Vagina (tissue), 2 donors: Measurements from ENCODE around the gene FYCO1.

Experiments
- POLR2AphosphoS5 ChIP-seq, 2 donors: sonication (generic); formaldehyde crosslinking; IDR thresholded peaks; one replicate each; pipeline ENCODE4 v1.9.0; 2017; ENCODE audit warnings: antibody characterized with exemption in 2 of 2, mild to moderate bottlenecking in 2 of 2, low read depth in 1 of 2; ENCODE audit not compliant: insufficient read depth in 1 of 2
- TF ChIP-seq, protein P1 (sequence below), 3 experiments: fragments of 450-650 bp in 2 of 3; fragments of 200-600 bp in 1 of 3; sonication (generic) in 1 of 3; IDR thresholded peaks; one replicate each; pipeline ENCODE4 v1.5.1; 2017 to 2019; ENCODE audit warnings: antibody characterized with exemption in 3 of 3, mild to moderate bottlenecking in 2 of 3, moderate library complexity in 2 of 3

DNA sequence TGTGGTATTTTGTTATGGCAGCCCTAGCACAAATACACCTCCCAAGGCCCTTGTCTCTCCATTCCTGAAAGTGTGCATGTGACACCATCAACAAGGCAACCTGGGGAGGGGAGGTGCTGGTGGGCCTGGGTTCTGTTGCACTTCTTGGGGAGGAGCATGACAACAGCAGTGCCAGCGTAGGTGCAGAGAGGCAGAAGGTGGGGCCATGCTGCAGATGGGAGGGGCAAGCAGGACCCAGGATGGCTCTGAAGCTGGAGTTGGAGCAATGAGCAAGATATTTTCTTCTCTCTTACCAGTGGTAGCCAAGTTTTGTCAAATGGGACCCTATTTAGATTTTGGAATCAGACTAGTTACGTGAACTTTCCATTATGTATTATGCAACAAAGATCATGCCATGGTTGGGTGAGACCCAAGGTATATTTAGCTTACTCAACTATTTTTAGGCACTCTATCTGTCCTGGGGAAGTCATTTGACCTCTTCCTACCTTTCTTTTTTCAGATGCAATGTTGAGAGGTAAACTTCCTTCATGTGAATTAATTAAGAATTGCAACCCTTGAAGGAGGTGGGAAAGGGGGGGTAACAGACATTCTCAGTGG is 3.4 kb downstream of the FYCO1 start:
- TF ChIP-seq, protein P1, sequence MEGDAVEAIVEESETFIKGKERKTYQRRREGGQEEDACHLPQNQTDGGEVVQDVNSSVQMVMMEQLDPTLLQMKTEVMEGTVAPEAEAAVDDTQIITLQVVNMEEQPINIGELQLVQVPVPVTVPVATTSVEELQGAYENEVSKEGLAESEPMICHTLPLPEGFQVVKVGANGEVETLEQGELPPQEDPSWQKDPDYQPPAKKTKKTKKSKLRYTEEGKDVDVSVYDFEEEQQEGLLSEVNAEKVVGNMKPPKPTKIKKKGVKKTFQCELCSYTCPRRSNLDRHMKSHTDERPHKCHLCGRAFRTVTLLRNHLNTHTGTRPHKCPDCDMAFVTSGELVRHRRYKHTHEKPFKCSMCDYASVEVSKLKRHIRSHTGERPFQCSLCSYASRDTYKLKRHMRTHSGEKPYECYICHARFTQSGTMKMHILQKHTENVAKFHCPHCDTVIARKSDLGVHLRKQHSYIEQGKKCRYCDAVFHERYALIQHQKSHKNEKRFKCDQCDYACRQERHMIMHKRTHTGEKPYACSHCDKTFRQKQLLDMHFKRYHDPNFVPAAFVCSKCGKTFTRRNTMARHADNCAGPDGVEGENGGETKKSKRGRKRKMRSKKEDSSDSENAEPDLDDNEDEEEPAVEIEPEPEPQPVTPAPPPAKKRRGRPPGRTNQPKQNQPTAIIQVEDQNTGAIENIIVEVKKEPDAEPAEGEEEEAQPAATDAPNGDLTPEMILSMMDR (IDR thresholded peaks at IDR 0.05) = no peak
- TF ChIP-seq POLR2AphosphoS5 (IDR thresholded peaks at IDR 0.05; ENCODE audit: insufficient read depth in 1 of 2, low read depth in 1 of 2) = no peak
